ENCODE results near the gene DMAP1. TPM values are rescaled to one million over a fixed set of nuclear protein-coding genes. Genes with fewer than 3 reads are reported as not detected.

Gene DMAP1
- total RNA-seq, 1 donor from 2014 or later, result 33.1 TPM

DNA sequence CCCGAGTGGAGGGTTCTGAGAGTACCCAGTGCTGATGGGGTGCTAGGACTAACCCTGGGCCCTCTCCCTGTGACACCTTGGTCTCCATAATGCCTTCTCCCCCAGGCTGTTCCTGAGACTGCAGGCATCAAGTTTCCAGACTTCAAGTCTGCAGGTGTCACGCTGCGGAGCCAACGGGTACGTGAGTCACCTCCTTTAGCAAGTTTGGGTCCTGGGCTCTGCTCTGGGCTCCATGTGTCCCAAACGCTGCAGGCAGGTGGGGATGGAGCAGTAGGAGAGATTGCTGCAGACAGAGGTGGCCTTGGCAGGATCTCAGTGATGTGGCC, 6.0 kb downstream of the DMAP1 start:
- H3K9me3 Mint-ChIP-seq (ENCODE audit: low read depth), result no peaks in the 10 kb centered on the region
- no peak for DNase-seq (ENCODE audit: low spot score)
- no peak overlapping the region for H3K4me3 Mint-ChIP-seq (ENCODE audit: unreplicated experiment)
- no peaks in the 10 kb centered on the region for H3K27me3 Mint-ChIP-seq (ENCODE audit: low read depth)
- peaks cover 11% of the 10 kb centered on the region for H3K4me1 Mint-ChIP-seq (ENCODE audit: low read depth)
- TF ChIP-seq, protein P1, sequence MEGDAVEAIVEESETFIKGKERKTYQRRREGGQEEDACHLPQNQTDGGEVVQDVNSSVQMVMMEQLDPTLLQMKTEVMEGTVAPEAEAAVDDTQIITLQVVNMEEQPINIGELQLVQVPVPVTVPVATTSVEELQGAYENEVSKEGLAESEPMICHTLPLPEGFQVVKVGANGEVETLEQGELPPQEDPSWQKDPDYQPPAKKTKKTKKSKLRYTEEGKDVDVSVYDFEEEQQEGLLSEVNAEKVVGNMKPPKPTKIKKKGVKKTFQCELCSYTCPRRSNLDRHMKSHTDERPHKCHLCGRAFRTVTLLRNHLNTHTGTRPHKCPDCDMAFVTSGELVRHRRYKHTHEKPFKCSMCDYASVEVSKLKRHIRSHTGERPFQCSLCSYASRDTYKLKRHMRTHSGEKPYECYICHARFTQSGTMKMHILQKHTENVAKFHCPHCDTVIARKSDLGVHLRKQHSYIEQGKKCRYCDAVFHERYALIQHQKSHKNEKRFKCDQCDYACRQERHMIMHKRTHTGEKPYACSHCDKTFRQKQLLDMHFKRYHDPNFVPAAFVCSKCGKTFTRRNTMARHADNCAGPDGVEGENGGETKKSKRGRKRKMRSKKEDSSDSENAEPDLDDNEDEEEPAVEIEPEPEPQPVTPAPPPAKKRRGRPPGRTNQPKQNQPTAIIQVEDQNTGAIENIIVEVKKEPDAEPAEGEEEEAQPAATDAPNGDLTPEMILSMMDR (IDR thresholded peaks at IDR 0.05), result no peak
- no peak overlapping the region for H3K27ac Mint-ChIP-seq (ENCODE audit: unreplicated experiment)
- H3K36me3 Mint-ChIP-seq (ENCODE audit: low read depth), result peaks cover 13% of the 10 kb centered on the region

DNA sequence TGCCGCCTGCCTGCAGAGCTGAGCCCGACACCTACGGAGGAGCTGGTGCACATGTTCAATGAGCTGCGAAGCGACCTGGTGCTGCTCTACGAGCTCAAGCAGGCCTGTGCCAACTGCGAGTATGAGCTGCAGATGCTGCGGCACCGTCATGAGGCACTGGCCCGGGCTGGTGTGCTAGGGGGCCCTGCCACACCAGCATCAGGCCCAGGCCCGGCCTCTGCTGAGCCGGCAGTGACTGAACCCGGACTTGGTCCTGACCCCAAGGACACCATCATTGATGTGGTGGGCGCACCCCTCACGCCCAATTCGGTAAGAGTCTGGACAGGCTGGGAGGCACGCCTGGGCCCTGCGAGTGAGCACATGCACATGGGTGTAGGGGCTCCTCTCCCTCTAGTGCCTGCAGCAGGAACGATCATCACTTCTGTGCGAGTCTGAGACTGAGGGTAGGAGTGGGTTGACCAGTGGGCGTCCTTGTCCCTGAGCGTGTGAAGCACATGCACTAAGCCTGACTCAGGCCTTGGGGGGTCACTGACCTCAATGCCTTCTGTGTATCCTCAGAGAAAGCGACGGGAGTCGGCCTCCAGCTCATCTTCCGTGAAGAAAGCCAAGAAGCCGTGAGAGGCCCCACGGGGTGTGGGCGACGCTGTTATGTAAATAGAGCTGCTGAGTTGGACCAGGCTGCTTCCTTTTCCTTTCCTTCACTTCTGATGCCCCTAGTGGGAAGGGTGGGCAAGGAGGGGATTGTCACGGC, 6.9 kb downstream of the DMAP1 start:
- no peak for DNase-seq (ENCODE audit: low spot score)
- Mint-ChIP-seq H3K4me3 (ENCODE audit: unreplicated experiment) (no peak overlapping the region), H3K9me3 (ENCODE audit: low read depth) (no peaks in the 10 kb centered on the region), H3K36me3 (ENCODE audit: low read depth) (peaks cover 12% of the 10 kb centered on the region), H3K27ac (ENCODE audit: unreplicated experiment) (no peak overlapping the region), H3K4me1 (ENCODE audit: low read depth) (peaks cover 2% of the 10 kb centered on the region), H3K27me3 (ENCODE audit: low read depth) (no peaks in the 10 kb centered on the region)
- TF ChIP-seq, protein P1 (IDR thresholded peaks at IDR 0.05), result no peak

DNA sequence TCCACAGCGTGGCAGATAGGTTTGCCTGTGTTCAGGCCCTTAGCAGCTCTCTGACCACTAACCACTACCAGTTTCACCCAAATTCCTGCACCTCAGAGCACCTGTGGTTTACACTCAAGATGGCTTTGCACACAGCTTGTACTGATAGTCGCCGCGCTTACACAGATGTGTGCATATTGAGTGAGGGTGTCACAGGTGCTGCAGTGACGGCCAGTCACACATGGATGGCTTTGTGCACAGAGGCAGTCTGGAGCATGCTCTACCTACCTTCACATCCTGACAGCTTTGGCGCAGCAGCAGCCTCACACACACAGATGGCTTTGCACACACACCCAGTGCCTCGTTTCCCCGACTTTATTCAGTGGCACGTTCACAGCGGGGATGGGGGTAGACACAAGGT, 7.5 kb downstream of the DMAP1 start:
- no peaks in the 10 kb centered on the region for H3K27me3 Mint-ChIP-seq (ENCODE audit: low read depth)
- H3K9me3 Mint-ChIP-seq (ENCODE audit: low read depth), result no peaks in the 10 kb centered on the region
- DNase-seq (ENCODE audit: low spot score), result no peak
- H3K27ac Mint-ChIP-seq (ENCODE audit: unreplicated experiment), result no peak overlapping the region
- no peak overlapping the region for H3K4me3 Mint-ChIP-seq (ENCODE audit: unreplicated experiment)
- no peaks in the 10 kb centered on the region for H3K4me1 Mint-ChIP-seq (ENCODE audit: low read depth)
- TF ChIP-seq, protein P1 (IDR thresholded peaks at IDR 0.05), result no peak
- peaks cover 10% of the 10 kb centered on the region for H3K36me3 Mint-ChIP-seq (ENCODE audit: low read depth)

DNA sequence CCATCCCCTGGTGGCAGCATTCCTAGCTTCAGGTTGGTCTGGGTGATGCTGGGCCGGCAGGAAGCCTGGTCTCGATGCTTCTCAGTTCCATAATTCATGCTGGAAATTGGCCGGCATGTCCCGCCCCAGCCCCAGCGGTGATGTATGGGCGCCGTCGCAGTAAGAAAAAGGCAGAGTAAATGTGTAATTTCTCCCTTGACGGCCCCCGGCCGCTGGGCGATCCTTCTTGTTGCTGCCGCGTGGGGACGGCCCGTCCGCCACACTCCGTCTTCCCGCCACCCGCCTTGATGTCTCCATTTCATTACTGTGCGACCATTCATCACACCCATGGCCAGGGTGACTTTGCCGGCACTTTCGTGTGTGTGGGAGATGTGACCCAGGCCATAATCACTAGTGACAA, 8.5 kb downstream of the DMAP1 start:
- Mint-ChIP-seq H3K27ac (ENCODE audit: unreplicated experiment) (no peak overlapping the region), H3K36me3 (ENCODE audit: low read depth) (peaks cover 10% of the 10 kb centered on the region), H3K4me1 (ENCODE audit: low read depth) (no peaks in the 10 kb centered on the region), H3K27me3 (ENCODE audit: low read depth) (no peaks in the 10 kb centered on the region), H3K4me3 (ENCODE audit: unreplicated experiment) (no peak overlapping the region), H3K9me3 (ENCODE audit: low read depth) (no peaks in the 10 kb centered on the region)
- DNase-seq (ENCODE audit: low spot score), result no peak
- TF ChIP-seq, protein P1 (IDR thresholded peaks at IDR 0.05), result no peak

DNA sequence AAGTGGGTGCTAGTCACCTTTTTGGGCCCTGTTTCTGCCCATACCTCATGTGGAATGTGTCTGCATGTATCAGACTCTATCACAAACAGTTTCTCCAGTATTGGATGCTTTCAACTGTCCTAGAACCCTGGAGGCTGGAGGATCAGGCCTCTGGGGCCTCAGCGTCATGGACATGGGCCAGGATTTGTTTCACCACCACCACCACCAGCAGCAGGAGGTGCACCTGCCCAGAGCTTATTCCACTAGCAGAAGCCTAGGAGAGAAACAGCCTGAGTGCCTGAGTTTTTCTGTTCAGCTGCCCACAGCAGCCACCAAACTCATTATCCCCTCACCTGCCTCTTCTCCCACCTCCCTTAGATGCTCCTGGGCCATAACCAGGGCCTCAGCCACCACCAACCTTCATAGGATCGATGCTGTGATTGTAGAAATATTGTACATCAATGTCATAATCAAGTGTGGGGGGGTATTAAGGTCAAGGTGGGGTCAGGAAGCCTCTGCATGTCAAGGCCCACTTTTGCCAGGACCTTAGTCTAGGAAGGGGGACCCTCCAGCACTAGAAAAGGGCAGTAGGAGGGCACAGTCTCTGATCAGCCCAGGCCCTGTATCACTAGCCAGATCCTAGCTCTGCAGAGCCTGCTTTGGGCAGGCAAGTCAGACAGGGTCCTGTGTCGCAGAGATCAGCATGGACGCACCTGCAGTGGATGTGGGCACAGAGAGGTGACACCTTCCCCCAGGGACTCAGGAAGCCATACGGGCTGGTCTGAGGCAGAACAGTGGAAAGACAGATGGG, 9.3 kb downstream of the DMAP1 start:
- peaks cover 10% of the 10 kb centered on the region for H3K36me3 Mint-ChIP-seq (ENCODE audit: low read depth)
- no peak overlapping the region for H3K4me3 Mint-ChIP-seq (ENCODE audit: unreplicated experiment)
- H3K27me3 Mint-ChIP-seq (ENCODE audit: low read depth), result no peaks in the 10 kb centered on the region
- no peaks in the 10 kb centered on the region for H3K4me1 Mint-ChIP-seq (ENCODE audit: low read depth)
- H3K9me3 Mint-ChIP-seq (ENCODE audit: low read depth), result no peaks in the 10 kb centered on the region
- H3K27ac Mint-ChIP-seq (ENCODE audit: unreplicated experiment), result peak overlapping the region; percentile 4
- DNase-seq (ENCODE audit: low spot score), result no peak
- TF ChIP-seq, protein P1 (IDR thresholded peaks at IDR 0.05), result no peak
